K562 (cell line): ENCODE measurements around the gene ABLIM1.

Source experiments
- EZH2 ChIP-seq: IDR thresholded peaks from 2 replicates; pipeline ENCODE4 v1.6.1; 2012; ENCODE audit warnings: low read depth, mild to moderate bottlenecking, inconsistent platforms, low read length, borderline replicate concordance
- FOXM1 ChIP-seq, 2 experiments: fragments of 450-650 bp in 1 of 2; sonication (generic) in 1 of 2; formaldehyde crosslinking in 1 of 2; IDR thresholded peaks; 2 replicates each; pipeline versions ENCODE4 v1.6.1 to v1.9.0; 2017 to 2022; ENCODE audit warnings: low read depth in 2 of 2, mild to moderate bottlenecking in 2 of 2, missing genetic modification reagents in 1 of 2, moderate library complexity in 1 of 2
- GATA2 ChIP-seq: sonication (generic); formaldehyde crosslinking; IDR thresholded peaks from 2 replicates; pipeline ENCODE4 v1.4.0; 2020; ENCODE audit warnings: mild to moderate bottlenecking, missing genetic modification reagents
- HDAC3 ChIP-seq: fragments of 450-650 bp; IDR thresholded peaks from 2 replicates; pipeline ENCODE4 v1.6.1; 2018; ENCODE audit warnings: borderline replicate concordance, mild to moderate bottlenecking, moderate library complexity; ENCODE audit not compliant: partially characterized antibody
- POLR2A ChIP-seq: fragments of 450-650 bp; conservative IDR thresholded peaks from 2 replicates; pipeline ENCODE4 v1.6.1; 2016
- POLR2AphosphoS5 ChIP-seq: IDR thresholded peaks from 2 replicates; pipeline ENCODE4 v1.6.1; 2011; ENCODE audit warnings: mild to moderate bottlenecking, low read depth, low read length, moderate library complexity; ENCODE audit not compliant: control insufficient read depth, insufficient read depth
- POU5F1 ChIP-seq: fragments of 150-350 bp; IDR thresholded peaks from 2 replicates; pipeline ENCODE4 v1.6.1; 2014; ENCODE audit warnings: borderline replicate concordance, low read length, low read depth, mild to moderate bottlenecking; ENCODE audit not compliant: partially characterized antibody
- SIRT6 ChIP-seq: IDR thresholded peaks from one replicate; pipeline ENCODE4 v1.6.1; 2012; ENCODE audit warnings: low read depth, mild to moderate bottlenecking, control low read depth, inconsistent platforms, low read length, moderate library complexity
- SMARCA5 ChIP-seq: fragments of 450-650 bp; IDR thresholded peaks from 2 replicates; pipeline ENCODE4 v1.6.1; 2016
- SP1 ChIP-seq: sonication (generic); formaldehyde crosslinking; IDR thresholded peaks from 2 replicates; pipeline ENCODE4 v1.8.1; 2022; ENCODE audit warnings: mild to moderate bottlenecking, missing genetic modification reagents
- ZNF561 ChIP-seq: fragments of 450-650 bp; formaldehyde crosslinking; conservative IDR thresholded peaks from 2 replicates; pipeline ENCODE4 v1.4.0; 2020; ENCODE audit warnings: mild to moderate bottlenecking, moderate library complexity
- ZNF778 ChIP-seq: fragments of 450-650 bp; formaldehyde crosslinking; IDR thresholded peaks from 2 replicates; pipeline ENCODE4 v1.4.0; 2020; ENCODE audit warnings: mild to moderate bottlenecking, moderate library complexity
- ZNF79 ChIP-seq: fragments of 250-450 bp; sonication (Bioruptor Pico); IDR thresholded peaks from 2 replicates; pipeline ENCODE4 v1.4.0; 2020; ENCODE audit warnings: low read depth, mild to moderate bottlenecking, moderate library complexity
- TF ChIP-seq, protein P1 (sequence below), 3 experiments: IDR thresholded peaks in 2 of 3; conservative IDR thresholded peaks in 1 of 3; 2 replicates each; pipeline ENCODE4 v1.5.1; 2011 to 2012; ENCODE audit warnings: low read length in 3 of 3, mild to moderate bottlenecking in 3 of 3, control low read depth in 2 of 3, improper control_type of control experiment in 1 of 3, inconsistent platforms in 1 of 3, low read depth in 1 of 3, mixed read lengths in 1 of 3, moderate library complexity in 1 of 3; ENCODE audit not compliant: insufficient read depth in 2 of 3

DNA sequence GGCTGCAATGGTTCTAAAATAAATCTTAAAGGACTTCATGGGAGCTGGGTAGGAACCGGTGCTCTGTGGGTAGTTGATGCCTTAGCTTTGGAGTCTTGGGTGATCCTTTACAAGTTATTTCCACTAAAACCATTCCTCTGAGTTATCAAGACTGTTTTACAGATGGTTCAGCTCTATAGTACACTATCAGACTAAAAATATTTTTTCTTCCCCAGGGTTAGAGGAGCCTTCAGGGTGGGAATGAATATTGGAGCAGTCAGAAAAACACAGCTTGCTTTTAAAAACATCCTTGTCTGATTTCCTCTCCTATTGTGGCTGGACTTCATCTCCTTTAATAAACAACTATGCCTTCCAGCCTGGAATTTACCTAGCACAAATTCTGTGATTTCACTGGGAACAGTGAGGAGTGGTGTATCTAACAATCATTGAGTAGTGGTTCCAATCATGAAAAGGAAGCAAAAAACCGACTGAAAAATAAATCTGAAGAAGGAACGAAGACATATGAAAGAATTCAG, 151.1 kb downstream of the ABLIM1 start:
- no peak for TF ChIP-seq GATA2 (CRISPR knock-in tag)
- no peak for TF ChIP-seq ZNF778
- TF ChIP-seq ZNF561 (CRISPR knock-in tag): no peak
- no peak for TF ChIP-seq SMARCA5
- TF ChIP-seq ZNF79 (CRISPR knock-in tag): no peak
- no peak for TF ChIP-seq POLR2A
- no peak for TF ChIP-seq EZH2
- TF ChIP-seq, protein P1, sequence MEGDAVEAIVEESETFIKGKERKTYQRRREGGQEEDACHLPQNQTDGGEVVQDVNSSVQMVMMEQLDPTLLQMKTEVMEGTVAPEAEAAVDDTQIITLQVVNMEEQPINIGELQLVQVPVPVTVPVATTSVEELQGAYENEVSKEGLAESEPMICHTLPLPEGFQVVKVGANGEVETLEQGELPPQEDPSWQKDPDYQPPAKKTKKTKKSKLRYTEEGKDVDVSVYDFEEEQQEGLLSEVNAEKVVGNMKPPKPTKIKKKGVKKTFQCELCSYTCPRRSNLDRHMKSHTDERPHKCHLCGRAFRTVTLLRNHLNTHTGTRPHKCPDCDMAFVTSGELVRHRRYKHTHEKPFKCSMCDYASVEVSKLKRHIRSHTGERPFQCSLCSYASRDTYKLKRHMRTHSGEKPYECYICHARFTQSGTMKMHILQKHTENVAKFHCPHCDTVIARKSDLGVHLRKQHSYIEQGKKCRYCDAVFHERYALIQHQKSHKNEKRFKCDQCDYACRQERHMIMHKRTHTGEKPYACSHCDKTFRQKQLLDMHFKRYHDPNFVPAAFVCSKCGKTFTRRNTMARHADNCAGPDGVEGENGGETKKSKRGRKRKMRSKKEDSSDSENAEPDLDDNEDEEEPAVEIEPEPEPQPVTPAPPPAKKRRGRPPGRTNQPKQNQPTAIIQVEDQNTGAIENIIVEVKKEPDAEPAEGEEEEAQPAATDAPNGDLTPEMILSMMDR (IDR thresholded peaks at IDR 0.05 in 2 of 3, conservative IDR thresholded peaks at IDR 0.05 in 1 of 3; ENCODE audit: insufficient read depth in 2 of 3, low read depth in 1 of 3, low read length in 3 of 3): no peak
- no peak for TF ChIP-seq SP1 (CRISPR knock-in tag)
- no peak for TF ChIP-seq POLR2AphosphoS5
- no peak for TF ChIP-seq HDAC3
- TF ChIP-seq SIRT6: no peak
- TF ChIP-seq FOXM1 (IDR thresholded peaks at IDR 0.05; ENCODE audit: low read depth): no peak
- TF ChIP-seq FOXM1 (CRISPR knock-in tag; IDR thresholded peaks at IDR 0.05; ENCODE audit: low read depth): no peak
- TF ChIP-seq POU5F1: no peak
